Measurements from ENCODE around the gene CLEC2A. TPM values are rescaled to one million over a fixed set of nuclear protein-coding genes. Genes with fewer than 3 reads are reported as not detected.

The CLEC2A gene
- polyA plus RNA-seq, 2 of the 4 experiments (the other 2 are of a cell fraction): not detected

- no peak overlapping the region for H3K4me3 ChIP-seq
- H3K27ac ChIP-seq: no peak overlapping the region
- no peak overlapping the region for H3K4me2 ChIP-seq
- no peak for DNase-seq (ENCODE audit: low read depth in 1 of 2, low spot score in 1 of 2)
- TF ChIP-seq MYC (IDR thresholded peaks at IDR 0.05; ENCODE audit: borderline replicate concordance, low read length) (no peak), RAD21 (conservative IDR thresholded peaks at IDR 0.05 in 1 of 2, IDR thresholded peaks at IDR 0.05 in 1 of 2) (no peak), ZFP36 (IDR thresholded peaks at IDR 0.05; ENCODE audit: borderline replicate concordance, partially characterized antibody) (no peak), HOXA7 (CRISPR knock-in tag; IDR thresholded peaks at IDR 0.05) (no peak), ATOH8 (CRISPR knock-in tag; IDR thresholded peaks at IDR 0.05; ENCODE audit: low read depth) (no peak), CHD2 (IDR thresholded peaks at IDR 0.05; ENCODE audit: low read length, partially characterized antibody) (no peak), ZSCAN20 (CRISPR knock-in tag; IDR thresholded peaks at IDR 0.05) (no peak), CBX2 (IDR thresholded peaks at IDR 0.05; ENCODE audit: borderline replicate concordance, low read depth) (no peak), RCOR1 (IDR thresholded peaks at IDR 0.05; ENCODE audit: low read depth, low read length) (no peak), HOXB13 (CRISPR knock-in tag; IDR thresholded peaks at IDR 0.05; ENCODE audit: low read depth) (no peak), E2F6 (IDR thresholded peaks at IDR 0.05; ENCODE audit: borderline replicate concordance, low read depth) (no peak), EHF (CRISPR knock-in tag; IDR thresholded peaks at IDR 0.05) (no peak), CBX8 (IDR thresholded peaks at IDR 0.05) (no peak), FOSB (CRISPR knock-in tag; IDR thresholded peaks at IDR 0.05) (no peak), RFX5 (IDR thresholded peaks at IDR 0.05) (no peak), ZC3H11A (IDR thresholded peaks at IDR 0.05) (no peak), RNF2 (IDR thresholded peaks at IDR 0.05; ENCODE audit: borderline replicate concordance, low read depth) (no peak)
- TF ChIP-seq, protein P1, sequence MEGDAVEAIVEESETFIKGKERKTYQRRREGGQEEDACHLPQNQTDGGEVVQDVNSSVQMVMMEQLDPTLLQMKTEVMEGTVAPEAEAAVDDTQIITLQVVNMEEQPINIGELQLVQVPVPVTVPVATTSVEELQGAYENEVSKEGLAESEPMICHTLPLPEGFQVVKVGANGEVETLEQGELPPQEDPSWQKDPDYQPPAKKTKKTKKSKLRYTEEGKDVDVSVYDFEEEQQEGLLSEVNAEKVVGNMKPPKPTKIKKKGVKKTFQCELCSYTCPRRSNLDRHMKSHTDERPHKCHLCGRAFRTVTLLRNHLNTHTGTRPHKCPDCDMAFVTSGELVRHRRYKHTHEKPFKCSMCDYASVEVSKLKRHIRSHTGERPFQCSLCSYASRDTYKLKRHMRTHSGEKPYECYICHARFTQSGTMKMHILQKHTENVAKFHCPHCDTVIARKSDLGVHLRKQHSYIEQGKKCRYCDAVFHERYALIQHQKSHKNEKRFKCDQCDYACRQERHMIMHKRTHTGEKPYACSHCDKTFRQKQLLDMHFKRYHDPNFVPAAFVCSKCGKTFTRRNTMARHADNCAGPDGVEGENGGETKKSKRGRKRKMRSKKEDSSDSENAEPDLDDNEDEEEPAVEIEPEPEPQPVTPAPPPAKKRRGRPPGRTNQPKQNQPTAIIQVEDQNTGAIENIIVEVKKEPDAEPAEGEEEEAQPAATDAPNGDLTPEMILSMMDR (IDR thresholded peaks at IDR 0.05): no peak
- no peak for FAIRE-seq
- peaks cover 28% of the 10 kb centered on the region; the same call in 2 of the 3 replicates for H3K9me3 ChIP-seq
- 60% methylated on average over 4 of the region's 4 CpGs for WGBS (ENCODE audit: missing lambda C conversion rate)
- ATAC-seq: no peak
- CTCF ChIA-PET: interaction anchor here (1.0 kb wide), 1 partner anchor 10 kb away, joined by 3 read pairs; no protein-coding TSS in a partner anchor
- H3K4me1 ChIP-seq: no peaks in the 10 kb centered on the region
- POLR2A ChIA-PET: no interaction called here
These were observed 23.8 kb downstream of the CLEC2A start for GRCh38 chr12:9908350-9908749.

GRCh38 chr12:9907769-9908168, 24.4 kb downstream of the CLEC2A start:
- FAIRE-seq: no peak
- TF ChIP-seq HEYL (CRISPR knock-in tag; IDR thresholded peaks at IDR 0.05): no peak
- TF ChIP-seq RFX5 (IDR thresholded peaks at IDR 0.05): no peak
- TF ChIP-seq ZC3H11A (IDR thresholded peaks at IDR 0.05): no peak
- TF ChIP-seq TFCP2L1 (CRISPR knock-in tag; IDR thresholded peaks at IDR 0.05): no peak
- no peak for TF ChIP-seq PHF8 (IDR thresholded peaks at IDR 0.05; ENCODE audit: borderline replicate concordance, low read depth)
- no peak for TF ChIP-seq POLR2A (IDR thresholded peaks at IDR 0.05; ENCODE audit: low read length)
- TF ChIP-seq RCOR1 (IDR thresholded peaks at IDR 0.05; ENCODE audit: low read depth, low read length): no peak
- no peak for TF ChIP-seq GATA3 (IDR thresholded peaks at IDR 0.05; ENCODE audit: borderline replicate concordance)
- no peak for TF ChIP-seq KDM5A (IDR thresholded peaks at IDR 0.05)
- TF ChIP-seq HOXB13 (CRISPR knock-in tag; IDR thresholded peaks at IDR 0.05; ENCODE audit: low read depth): no peak
- no peak for TF ChIP-seq E2F6 (IDR thresholded peaks at IDR 0.05; ENCODE audit: borderline replicate concordance, low read depth)
- TF ChIP-seq, protein P1 (IDR thresholded peaks at IDR 0.05): no peak
- TF ChIP-seq MAX (IDR thresholded peaks at IDR 0.05): no peak
- TF ChIP-seq, protein P2, sequence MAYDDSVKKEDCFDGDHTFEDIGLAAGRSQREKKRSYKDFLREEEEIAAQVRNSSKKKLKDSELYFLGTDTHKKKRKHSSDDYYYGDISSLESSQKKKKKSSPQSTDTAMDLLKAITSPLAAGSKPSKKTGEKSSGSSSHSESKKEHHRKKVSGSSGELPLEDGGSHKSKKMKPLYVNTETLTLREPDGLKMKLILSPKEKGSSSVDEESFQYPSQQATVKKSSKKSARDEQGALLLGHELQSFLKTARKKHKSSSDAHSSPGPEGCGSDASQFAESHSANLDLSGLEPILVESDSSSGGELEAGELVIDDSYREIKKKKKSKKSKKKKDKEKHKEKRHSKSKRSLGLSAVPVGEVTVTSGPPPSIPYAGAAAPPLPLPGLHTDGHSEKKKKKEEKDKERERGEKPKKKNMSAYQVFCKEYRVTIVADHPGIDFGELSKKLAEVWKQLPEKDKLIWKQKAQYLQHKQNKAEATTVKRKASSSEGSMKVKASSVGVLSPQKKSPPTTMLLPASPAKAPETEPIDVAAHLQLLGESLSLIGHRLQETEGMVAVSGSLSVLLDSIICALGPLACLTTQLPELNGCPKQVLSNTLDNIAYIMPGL (CRISPR knock-in tag; IDR thresholded peaks at IDR 0.05; ENCODE audit: borderline replicate concordance): no peak
- TF ChIP-seq SREBF2 (IDR thresholded peaks at IDR 0.05): no peak
- no peak for TF ChIP-seq RNF2 (IDR thresholded peaks at IDR 0.05; ENCODE audit: borderline replicate concordance, low read depth)
- TF ChIP-seq EHMT2 (IDR thresholded peaks at IDR 0.05; ENCODE audit: low read depth): no peak
- TF ChIP-seq CHD4 (IDR thresholded peaks at IDR 0.05; ENCODE audit: borderline replicate concordance): no peak

More at GRCh38 chr12:9907769-9908168, 24.4 kb downstream of the CLEC2A start:
- Histone ChIP-seq H3K27ac (no peak overlapping the region), H3K4me1 (no peaks in the 10 kb centered on the region), H3K4me3 (no peak overlapping the region), H3K9me3 (peaks cover 34% of the 10 kb centered on the region), H3K4me2 (no peak overlapping the region)
- DNase-seq (ENCODE audit: low read depth in 1 of 2, low spot score in 1 of 2) (no peak), ATAC-seq (no peak)
- ChIA-PET CTCF (interaction anchor here (1.0 to 1.1 kb wide), 2 partner anchors 10 to 18 kb away, joined by 3 read pairs; no protein-coding TSS in a partner anchor), POLR2A (no interaction called here)
- 23% methylated on average over 7 of the region's 7 CpGs for WGBS (ENCODE audit: missing lambda C conversion rate)
